PC-9 (cell line): ENCODE results near the gene DLGAP5. TPM values are rescaled to one million over a fixed set of nuclear protein-coding genes. Genes with fewer than 3 reads are reported as not detected.

Source experiments
- BruUV-seq: library from RNA; stranded (reverse); fragments of 400-500 nt; replicated peaks from 2 replicates; lab custom pipeline; 2021; lab: Mats Ljungman, UMichigan
- CTCF ChIA-PET: fragments of 300-600 bp; sonication (Branson Sonifier 250); formaldehyde crosslinking; loops from one replicate; lab custom pipeline; 2022; ENCODE audit warnings: antibody characterized with exemption; lab: Charles Lee
- POLR2A ChIA-PET: fragments of 300-600 bp; sonication (Branson Sonifier 250); formaldehyde crosslinking; loops from one replicate; lab custom pipeline; 2022; ENCODE audit warnings: antibody characterized with exemption; ENCODE audit not compliant: unreplicated experiment; lab: Charles Lee
- DNase-seq, 2 experiments: peaks; one replicate each; pipeline versions ENCODE4 v3.0.0 to v3.0.0-alpha.2; 2015 to 2022; ENCODE audit warnings: mixed read lengths in 1 of 2
- H2AFZ ChIP-seq: fragments of 200-600 bp; sonication (generic); 2 replicates; pipeline ENCODE4 v1.8.1; 2017; ENCODE audit warnings: antibody characterized with exemption
- H3F3A ChIP-seq: fragments of 200-600 bp; sonication (generic); 2 replicates; pipeline ENCODE4 v1.8.1; 2017; ENCODE audit warnings: antibody characterized with exemption, mild to moderate bottlenecking, low read depth; ENCODE audit not compliant: insufficient read depth
- H3K27ac ChIP-seq: fragments of 200-600 bp; sonication (generic); 2 replicates; pipeline ENCODE4 v1.6.1; 2016; ENCODE audit warnings: mixed run types
- H3K27me3 ChIP-seq: fragments of 200-600 bp; sonication (generic); 2 replicates; pipeline ENCODE4 v1.6.1; 2016; ENCODE audit warnings: low read depth, mixed run types; ENCODE audit not compliant: insufficient read depth
- H3K36me3 ChIP-seq: fragments of 200-600 bp; sonication (generic); 2 replicates; pipeline ENCODE4 v1.6.1; 2016; ENCODE audit warnings: low read depth, mixed run types
- H3K4me1 ChIP-seq: fragments of 200-600 bp; sonication (generic); replicated peaks from 2 replicates; pipeline ENCODE4 v1.6.1; 2016; ENCODE audit warnings: mixed run types; ENCODE audit not compliant: insufficient read depth
- H3K4me2 ChIP-seq: fragments of 200-600 bp; sonication (generic); 2 replicates; pipeline ENCODE4 v1.6.1; 2017; ENCODE audit warnings: mixed run types
- H3K4me3 ChIP-seq: fragments of 200-600 bp; sonication (generic); 2 replicates; pipeline ENCODE4 v1.6.1; 2016; ENCODE audit warnings: mixed run types
- H3K79me2 ChIP-seq: fragments of 200-600 bp; sonication (generic); 2 replicates; pipeline ENCODE4 v1.6.1; 2017; ENCODE audit warnings: low read depth, mixed run types
- H3K9me2 ChIP-seq: fragments of 200-600 bp; sonication (generic); 2 replicates; pipeline ENCODE4 v1.8.1; 2017; ENCODE audit warnings: mild to moderate bottlenecking; ENCODE audit not compliant: insufficient read depth
- H3K9me3 ChIP-seq: fragments of 200-600 bp; sonication (generic); 2 replicates; pipeline ENCODE4 v1.8.1; 2016; ENCODE audit warnings: low read depth; ENCODE audit not compliant: insufficient read depth
- H4K20me1 ChIP-seq: fragments of 200-600 bp; sonication (generic); 2 replicates; pipeline ENCODE4 v1.8.1; 2017; ENCODE audit not compliant: insufficient read depth
- EZH2 ChIP-seq: fragments of 200-600 bp; sonication (generic); IDR thresholded peaks from 2 replicates; pipeline ENCODE4 v1.8.0; 2017; ENCODE audit warnings: antibody characterized with exemption, low read depth
- intact Hi-C: fragments of 100-400 bp; cut with micrococcal nuclease; formaldehyde crosslinking; loops from one replicate; pipeline ENCODE4 v1.10.0; 2022; ENCODE audit not compliant: unreplicated experiment
- total RNA-seq: library from RNA; stranded (reverse); gene quantifications from 2 replicates; pipeline ENCODE4 v1.2.3, GENCODE V29; 2021
- TF ChIP-seq, protein P1 (sequence below): fragments of 200-600 bp; sonication (generic); conservative IDR thresholded peaks from 2 replicates; pipeline ENCODE4 v1.6.1; 2017; ENCODE audit warnings: mixed run types, antibody characterized with exemption, mild to moderate bottlenecking, moderate library complexity

DLGAP5 gene
- total RNA-seq, 1 experiment from 2014 or later, result 80.0 TPM

DNA sequence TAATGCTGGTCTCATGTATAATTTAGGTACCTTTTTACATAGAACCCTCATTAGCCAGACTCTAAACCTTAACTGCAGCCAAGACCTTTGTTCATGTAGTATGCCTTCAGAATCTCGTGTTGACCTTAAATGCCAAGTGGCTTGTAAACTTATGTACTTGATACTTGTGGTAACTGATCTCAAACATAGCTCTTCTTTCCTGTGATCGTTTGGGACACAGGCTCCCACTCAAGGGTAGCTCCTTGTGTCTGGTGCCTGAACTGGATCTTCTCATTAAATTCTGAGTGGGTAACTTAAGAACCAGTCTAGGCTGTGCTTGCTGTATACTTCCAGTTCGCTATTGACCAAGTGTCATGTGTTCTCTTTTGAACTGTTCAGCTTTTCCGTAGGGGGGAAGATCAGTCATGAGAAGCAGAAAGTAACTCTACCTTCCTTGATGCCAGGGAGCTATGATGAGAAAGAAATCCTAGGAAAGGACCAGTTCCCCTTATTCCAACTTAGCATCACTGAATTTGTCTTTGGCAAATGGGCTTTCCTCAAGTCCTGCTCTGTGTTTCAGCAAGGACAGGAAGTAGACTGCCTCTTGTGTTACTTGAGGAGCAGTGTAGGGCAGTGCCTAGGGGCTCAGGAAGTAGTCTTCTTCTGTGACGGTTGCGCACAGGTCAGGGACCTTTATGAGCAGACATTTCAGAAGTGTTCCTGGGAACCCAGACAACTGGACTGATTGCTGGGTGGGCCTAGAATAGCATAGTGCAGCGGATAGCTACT, 59.8 kb downstream of the DLGAP5 start:
- Histone ChIP-seq H3K36me3 (peaks cover 11% of the 10 kb centered on the region; the same call in 1 of the 2 replicates), H3K79me2 (peaks cover 68% of the 10 kb centered on the region), H4K20me1 (0 out of 2 replicates have a peak, but pooled peaks cover 3% of the 10 kb centered on the region), H3K9me2 (no peaks in the 10 kb centered on the region), H3K4me1 (peaks cover 39% of the 10 kb centered on the region), H3K4me3 (peak overlapping the region; percentile 77; the same call in 1 of the 2 replicates), H2AFZ (no peak overlapping the region), H3K27me3 (no peaks in the 10 kb centered on the region), H3F3A (peaks cover 38% of the 10 kb centered on the region), H3K9me3 (no peaks in the 10 kb centered on the region), H3K27ac (no peak overlapping the region), H3K4me2 (peak overlapping the region; percentile 81)
- intact Hi-C loops, result no loop called here
- ChIA-PET POLR2A (interaction anchor here (0.6 kb wide), 2 partner anchors 34 to 468 kb away, joined by 7 to 13 read pairs; no protein-coding TSS in a partner anchor), CTCF (interaction anchor here (0.5 to 0.6 kb wide), 2 partner anchors 38 to 48 kb away, joined by 3 to 8 read pairs; no protein-coding TSS in a partner anchor)
- BruUV-seq, result no TSS peak
- TF ChIP-seq, protein P1, sequence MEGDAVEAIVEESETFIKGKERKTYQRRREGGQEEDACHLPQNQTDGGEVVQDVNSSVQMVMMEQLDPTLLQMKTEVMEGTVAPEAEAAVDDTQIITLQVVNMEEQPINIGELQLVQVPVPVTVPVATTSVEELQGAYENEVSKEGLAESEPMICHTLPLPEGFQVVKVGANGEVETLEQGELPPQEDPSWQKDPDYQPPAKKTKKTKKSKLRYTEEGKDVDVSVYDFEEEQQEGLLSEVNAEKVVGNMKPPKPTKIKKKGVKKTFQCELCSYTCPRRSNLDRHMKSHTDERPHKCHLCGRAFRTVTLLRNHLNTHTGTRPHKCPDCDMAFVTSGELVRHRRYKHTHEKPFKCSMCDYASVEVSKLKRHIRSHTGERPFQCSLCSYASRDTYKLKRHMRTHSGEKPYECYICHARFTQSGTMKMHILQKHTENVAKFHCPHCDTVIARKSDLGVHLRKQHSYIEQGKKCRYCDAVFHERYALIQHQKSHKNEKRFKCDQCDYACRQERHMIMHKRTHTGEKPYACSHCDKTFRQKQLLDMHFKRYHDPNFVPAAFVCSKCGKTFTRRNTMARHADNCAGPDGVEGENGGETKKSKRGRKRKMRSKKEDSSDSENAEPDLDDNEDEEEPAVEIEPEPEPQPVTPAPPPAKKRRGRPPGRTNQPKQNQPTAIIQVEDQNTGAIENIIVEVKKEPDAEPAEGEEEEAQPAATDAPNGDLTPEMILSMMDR, result no peak
- no peak for TF ChIP-seq EZH2
- no peak for DNase-seq

GRCh38 chr14:55130196-55130550, 61.2 kb downstream of the DLGAP5 start:
- Histone ChIP-seq H3K4me2 (peak overlapping the region; percentile 81), H3K36me3 (peaks cover 11% of the 10 kb centered on the region; the same call in 1 of the 2 replicates), H2AFZ (peak overlapping the region; percentile 81), H3K27ac (peak overlapping the region; percentile 72), H3K9me2 (no peaks in the 10 kb centered on the region), H3F3A (peaks cover 43% of the 10 kb centered on the region), H3K9me3 (no peaks in the 10 kb centered on the region), H3K27me3 (no peaks in the 10 kb centered on the region), H3K4me1 (peaks cover 53% of the 10 kb centered on the region), H3K4me3 (peak overlapping the region; percentile 77), H3K79me2 (peaks cover 57% of the 10 kb centered on the region), H4K20me1 (0 out of 2 replicates have a peak, but pooled peaks cover 3% of the 10 kb centered on the region)
- ChIA-PET POLR2A (interaction anchor here (0.6 to 0.7 kb wide), 3 partner anchors 52 to 75 kb away, joined by 3 to 10 read pairs (median 4); no protein-coding TSS in a partner anchor), CTCF (no interaction called here)
- peak; percentile 50 to 79 for DNase-seq
- BruUV-seq, result no TSS peak
- intact Hi-C loops, result no loop called here
- TF ChIP-seq, protein P1, result no peak
- TF ChIP-seq EZH2, result no peak

DNA sequence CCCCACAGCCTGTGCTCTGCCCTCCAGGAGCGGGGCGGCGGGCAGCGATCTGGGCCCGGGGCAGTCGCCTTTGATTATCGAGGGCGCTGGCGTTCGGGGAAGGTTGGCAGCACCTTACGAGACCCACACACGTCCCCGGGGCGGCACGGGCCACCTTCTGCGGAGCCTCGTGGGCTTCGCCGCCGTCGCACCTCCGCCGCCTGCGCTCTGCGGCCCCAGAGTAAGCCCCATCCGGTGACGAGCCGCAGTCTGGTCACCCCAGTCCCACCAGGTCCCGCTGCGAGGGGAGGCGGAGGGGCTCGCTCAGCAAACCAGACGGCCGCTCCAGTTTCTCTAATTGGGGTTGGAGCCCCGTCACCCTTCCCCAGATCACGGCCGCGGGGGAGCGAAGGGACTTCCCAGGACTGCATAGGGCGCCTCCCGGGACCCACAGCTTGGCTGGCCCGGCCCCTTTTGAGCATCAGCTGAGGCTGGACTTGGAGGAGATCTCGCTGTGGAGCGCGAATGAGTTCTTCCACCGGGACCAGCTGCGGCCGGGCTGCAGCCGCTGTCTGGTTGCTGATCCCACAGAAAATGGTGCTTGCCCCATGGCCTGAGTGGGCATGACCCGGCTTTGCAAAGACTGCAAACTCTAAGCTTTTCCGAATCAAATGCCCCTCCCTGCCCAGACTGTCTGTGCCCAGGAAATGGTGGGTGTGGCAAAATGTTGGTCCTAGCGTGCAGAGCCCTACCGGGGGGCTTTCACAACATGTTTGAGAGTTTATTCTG, 61.8 kb downstream of the DLGAP5 start:
- H3K79me2 ChIP-seq, result peaks cover 51% of the 10 kb centered on the region
- H3K9me2 ChIP-seq, result no peaks in the 10 kb centered on the region
- intact Hi-C loops, result loop anchor here (1.0 kb wide), 1 partner anchor 26 kb away; no protein-coding TSS in a partner anchor
- ChIA-PET CTCF (interaction anchor here (0.5 to 0.6 kb wide), 2 partner anchors 10 to 24 kb away, joined by 3 read pairs; no protein-coding TSS in a partner anchor), POLR2A (interaction anchor here (0.5 to 1.2 kb wide), 7 partner anchors 9 to 102 kb away, joined by 3 to 13 read pairs (median 4); partner anchors contain the start of genes SOCS4 and WDHD1)
- peak overlapping the region; percentile 77 for H3K4me3 ChIP-seq
- peak overlapping the region; percentile 81 for H2AFZ ChIP-seq
- H3F3A ChIP-seq, result peaks cover 43% of the 10 kb centered on the region
- 0 out of 2 replicates have a peak, but pooled peaks cover 3% of the 10 kb centered on the region for H4K20me1 ChIP-seq
- peak overlapping the region; percentile 72 for H3K27ac ChIP-seq
- TF ChIP-seq EZH2, result no peak
- TF ChIP-seq, protein P1, result no peak
- H3K9me3 ChIP-seq, result no peaks in the 10 kb centered on the region
- DNase-seq, result peak; percentile 53 to 57
- H3K4me1 ChIP-seq, result peaks cover 58% of the 10 kb centered on the region
- peak overlapping the region; percentile 81 for H3K4me2 ChIP-seq
- BruUV-seq, result TSS peak; percentile 53
- peaks cover 11% of the 10 kb centered on the region; the same call in 1 of the 2 replicates for H3K36me3 ChIP-seq
- no peaks in the 10 kb centered on the region for H3K27me3 ChIP-seq
